ENCODE data around the gene WNT4. TPM values are rescaled to one million over a fixed set of nuclear protein-coding genes. Genes with fewer than 3 reads are reported as not detected.

WNT4 gene
- total RNA-seq, 4 donors from 2014 or later, result 0.19 to 0.33 (median 0.29) TPM; not detected in 1

GRCh38 chr1:22184454-22184853 is 41.6 kb upstream of the WNT4 start:
- H3K27me3 ChIP-seq, result peaks cover 0 to 72% (median 2%) of the 10 kb centered on the region in 4 donors
- TF ChIP-seq POLR2AphosphoS5 (IDR thresholded peaks at IDR 0.05), result no peak
- no peak for TF ChIP-seq CTCF (IDR thresholded peaks at IDR 0.05)
- no peak for TF ChIP-seq EP300 (IDR thresholded peaks at IDR 0.05)
- TF ChIP-seq POLR2A (IDR thresholded peaks at IDR 0.05; ENCODE audit: low read depth), result no peak
- 86% methylated on average over 1 of the region's 1 CpG for WGBS

DNA sequence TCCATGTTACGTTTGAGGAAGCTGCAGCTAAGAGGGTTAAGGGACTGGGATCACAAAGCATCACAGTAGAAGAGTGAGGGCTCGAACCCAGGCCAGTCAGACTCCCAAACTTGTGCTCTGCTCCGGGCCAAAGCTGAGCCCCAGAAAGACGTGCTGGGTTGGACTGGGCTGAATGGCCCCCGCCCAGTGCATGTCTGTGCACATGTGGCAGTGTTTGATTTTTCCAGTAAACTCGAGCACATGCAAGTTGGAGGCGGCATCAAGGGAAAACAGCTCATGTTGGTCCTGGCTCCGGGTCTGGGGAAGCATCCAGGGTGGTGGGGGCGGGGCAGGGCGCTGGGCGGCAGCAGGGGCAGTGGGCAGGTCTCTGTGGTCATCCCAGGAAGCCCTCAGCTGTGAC is 39.8 kb upstream of the WNT4 start:
- H3K4me3 ChIP-seq, result no peak overlapping the region
- H3K27ac ChIP-seq (replicated peaks in 1 of 4), result no peak overlapping the region
- H3K4me1 ChIP-seq, result no peaks in the 10 kb centered on the region
- no peak for DNase-seq (ENCODE audit: extremely low spot score)
- 73% methylated on average over 11 of the region's 11 CpGs for WGBS
- peaks cover 0 to 6% (median 0%) of the 10 kb centered on the region in 4 donors for H3K9me3 ChIP-seq
- intact Hi-C loops (cut with DNase I), result no loop called here
- peaks cover 0 to 59% (median 2%) of the 10 kb centered on the region in 4 donors for H3K27me3 ChIP-seq
- H3K36me3 ChIP-seq, result no peaks in the 10 kb centered on the region
- TF ChIP-seq POLR2A (IDR thresholded peaks at IDR 0.05; ENCODE audit: low read depth) (no peak), CTCF (IDR thresholded peaks at IDR 0.05) (no peak), POLR2AphosphoS5 (IDR thresholded peaks at IDR 0.05) (no peak), EP300 (IDR thresholded peaks at IDR 0.05) (no peak)

More at GRCh38 chr1:22184454-22184853, 41.6 kb upstream of the WNT4 start:
- Histone ChIP-seq H3K4me3 (no peak overlapping the region), H3K9me3 (peaks cover 0 to under 1% (median 0%) of the 10 kb centered on the region in 4 donors), H3K36me3 (no peaks in the 10 kb centered on the region), H3K27ac (replicated peaks in 1 of 4) (no peak overlapping the region), H3K4me1 (no peaks in the 10 kb centered on the region)
- intact Hi-C loops (cut with DNase I), result no loop called here
- no peak for DNase-seq (ENCODE audit: extremely low spot score)

DNA sequence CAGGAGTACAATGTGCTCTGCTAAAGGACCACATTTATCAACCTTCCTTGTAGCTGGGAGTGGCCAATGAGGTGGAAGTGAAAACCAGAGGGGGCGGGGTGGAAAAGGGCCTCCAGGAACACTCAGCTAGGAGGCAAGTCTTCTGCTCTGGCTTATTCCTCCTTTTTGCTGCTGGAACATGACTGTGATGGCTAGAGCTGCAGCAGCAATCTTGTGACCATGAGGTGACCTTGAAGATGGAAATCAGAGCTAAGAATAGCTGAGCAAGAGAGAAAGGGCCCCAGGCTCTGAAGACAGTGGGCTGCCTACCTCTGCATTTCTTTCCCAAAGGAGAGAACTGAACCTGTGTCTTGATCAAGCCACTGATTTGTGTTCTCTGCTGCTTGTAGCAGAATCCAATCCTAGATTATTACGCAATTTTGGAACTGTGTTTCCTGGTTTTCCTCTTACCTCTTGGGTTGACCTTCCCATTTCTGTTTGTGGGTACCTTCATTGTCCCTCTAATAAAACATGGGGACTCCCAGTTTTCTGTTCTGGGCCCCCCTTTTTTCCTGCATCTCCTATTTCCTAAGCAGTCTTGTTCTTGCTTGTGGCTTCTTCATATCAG is 36.4 kb upstream of the WNT4 start:
- Histone ChIP-seq H3K4me1 (no peaks in the 10 kb centered on the region), H3K4me3 (no peak overlapping the region), H3K27ac (replicated peaks in 1 of 4) (no peak overlapping the region), H3K27me3 (peaks cover 0 to 28% (median 0%) of the 10 kb centered on the region in 4 donors), H3K36me3 (no peaks in the 10 kb centered on the region), H3K9me3 (peaks cover 0 to 6% (median 0%) of the 10 kb centered on the region in 4 donors)
- 88% methylated on average over 2 of the region's 2 CpGs for WGBS
- no peak for DNase-seq (ENCODE audit: extremely low spot score)
- no peak for TF ChIP-seq CTCF (IDR thresholded peaks at IDR 0.05)
- TF ChIP-seq EP300 (IDR thresholded peaks at IDR 0.05), result no peak
- TF ChIP-seq POLR2A (IDR thresholded peaks at IDR 0.05; ENCODE audit: low read depth), result no peak
- no peak for TF ChIP-seq POLR2AphosphoS5 (IDR thresholded peaks at IDR 0.05)
- intact Hi-C loops (cut with DNase I), result no loop called here

- Histone ChIP-seq H3K9me3 (peaks cover 0 to 6% (median 0%) of the 10 kb centered on the region in 4 donors), H3K4me1 (no peaks in the 10 kb centered on the region), H3K27me3 (peaks cover 0 to 10% (median 0%) of the 10 kb centered on the region in 4 donors), H3K27ac (replicated peaks in 1 of 4) (no peak overlapping the region), H3K4me3 (no peak overlapping the region), H3K36me3 (no peaks in the 10 kb centered on the region)
- TF ChIP-seq POLR2AphosphoS5 (IDR thresholded peaks at IDR 0.05) (no peak), CTCF (IDR thresholded peaks at IDR 0.05) (no peak)
- 87% methylated on average over 9 of the region's 9 CpGs for WGBS
- DNase-seq (ENCODE audit: extremely low spot score), result no peak
- intact Hi-C loops (cut with DNase I), result no loop called here
Observed at GRCh38 chr1:22177354-22178003, 34.6 kb upstream of the WNT4 start.

All from esophagus muscularis mucosa (tissue), 4 donors.